Measurements from ENCODE around the gene FAM216B.

The FAM216B gene

GRCh38 chr13:42832341-42833096 is 51.1 kb downstream of the FAM216B start:
- no peak overlapping the region for H2AK5ac ChIP-seq (ENCODE audit: low read length, severe bottlenecking)
- no peak overlapping the region for H3K23ac ChIP-seq (ENCODE audit: low read length in 2 of 2)
- H2BK12ac ChIP-seq (ENCODE audit: low read length in 2 of 2): no peak overlapping the region
- no peak overlapping the region for H3K14ac ChIP-seq (ENCODE audit: low read length in 2 of 2)
- no peak overlapping the region for H3K4ac ChIP-seq (ENCODE audit: low read depth in 1 of 2, low read length in 2 of 2)
- H3K27me3 ChIP-seq (ENCODE audit: control insufficient read depth in 1 of 2, insufficient read depth in 1 of 2, low read length in 2 of 2): no peaks in the 10 kb centered on the region
- H3K9ac ChIP-seq (ENCODE audit: low read length): peak overlapping the region; percentile 60
- H2AFZ ChIP-seq (ENCODE audit: low read depth, low read length): no peak overlapping the region
- peaks cover 2% of the 10 kb centered on the region for H3K4me1 ChIP-seq (ENCODE audit: control insufficient read depth, insufficient read depth, low read depth, low read length)
- no peaks in the 10 kb centered on the region for H3K79me1 ChIP-seq (replicated peaks; ENCODE audit: low read length, poor library complexity, severe bottlenecking)
- H3K18ac ChIP-seq (ENCODE audit: low read depth in 1 of 2, low read length in 2 of 2): no peak overlapping the region
- no peak overlapping the region for H2BK120ac ChIP-seq (ENCODE audit: low read depth, low read length)
- no peak overlapping the region for H2BK5ac ChIP-seq (ENCODE audit: low read depth, low read length, poor library complexity, severe bottlenecking)
- H4K8ac ChIP-seq (ENCODE audit: low read length): no peak overlapping the region
- DNase-seq: peak; percentile 91
- H3K36me3 ChIP-seq (ENCODE audit: control insufficient read depth in 1 of 2, insufficient read depth in 2 of 2, low read depth in 1 of 2, low read length in 2 of 2): no peaks in the 10 kb centered on the region
- no peak overlapping the region for H3K4me2 ChIP-seq (ENCODE audit: low read length, poor library complexity, severe bottlenecking)
- H3K27ac ChIP-seq (ENCODE audit: low read length, poor library complexity, severe bottlenecking): no peak overlapping the region
- H3K9me3 ChIP-seq (ENCODE audit: control insufficient read depth, low read length): peaks cover 4% of the 10 kb centered on the region
- H2BK15ac ChIP-seq (ENCODE audit: low read depth, poor library complexity, severe bottlenecking): no peak overlapping the region
- peak overlapping the region in 1 of 2 experiments; percentile 14 for H3K4me3 ChIP-seq (ENCODE audit: insufficient read depth in 1 of 2, low read depth in 1 of 2, low read length in 2 of 2)
- 42% methylated on average over 8 of the region's 10 CpGs for WGBS
- H4K91ac ChIP-seq (ENCODE audit: low read length): no peak overlapping the region

GRCh38 chr13:42834946-42835345 is 53.6 kb downstream of the FAM216B start:
- H3K4me2 ChIP-seq (ENCODE audit: low read length, poor library complexity, severe bottlenecking): no peak overlapping the region
- H4K8ac ChIP-seq (ENCODE audit: low read length): no peak overlapping the region
- no peak overlapping the region for H3K14ac ChIP-seq (ENCODE audit: low read length in 2 of 2)
- H2AFZ ChIP-seq (ENCODE audit: low read depth, low read length): no peak overlapping the region
- DNase-seq: no peak
- no peak overlapping the region for H3K9ac ChIP-seq (ENCODE audit: low read length)
- no peaks in the 10 kb centered on the region for H3K36me3 ChIP-seq (ENCODE audit: control insufficient read depth in 1 of 2, insufficient read depth in 2 of 2, low read depth in 1 of 2, low read length in 2 of 2)
- peaks cover 2% of the 10 kb centered on the region for H3K4me1 ChIP-seq (ENCODE audit: control insufficient read depth, insufficient read depth, low read depth, low read length)
- H3K4me3 ChIP-seq (ENCODE audit: insufficient read depth in 1 of 2, low read depth in 1 of 2, low read length in 2 of 2): no peak overlapping the region
- peak overlapping the region in 1 of 2 experiments; percentile 25 for H2BK12ac ChIP-seq (ENCODE audit: low read length in 2 of 2)
- no peak overlapping the region for H2BK15ac ChIP-seq (ENCODE audit: low read depth, poor library complexity, severe bottlenecking)
- no peak overlapping the region for H3K27ac ChIP-seq (ENCODE audit: low read length, poor library complexity, severe bottlenecking)
- H2BK120ac ChIP-seq (ENCODE audit: low read depth, low read length): no peak overlapping the region
- H3K23ac ChIP-seq (ENCODE audit: low read length in 2 of 2): no peak overlapping the region
- no peak overlapping the region for H2BK5ac ChIP-seq (ENCODE audit: low read depth, low read length, poor library complexity, severe bottlenecking)
- H4K91ac ChIP-seq (ENCODE audit: low read length): no peak overlapping the region
- no peak overlapping the region for H3K18ac ChIP-seq (ENCODE audit: low read depth in 1 of 2, low read length in 2 of 2)
- H3K4ac ChIP-seq (ENCODE audit: low read depth in 1 of 2, low read length in 2 of 2): no peak overlapping the region
- H2AK5ac ChIP-seq (ENCODE audit: low read length, severe bottlenecking): no peak overlapping the region
- H3K27me3 ChIP-seq (ENCODE audit: control insufficient read depth in 1 of 2, insufficient read depth in 1 of 2, low read length in 2 of 2): no peaks in the 10 kb centered on the region
- no peaks in the 10 kb centered on the region for H3K79me1 ChIP-seq (replicated peaks; ENCODE audit: low read length, poor library complexity, severe bottlenecking)
- WGBS: 76% methylated on average over 3 of the region's 3 CpGs
- H3K9me3 ChIP-seq (ENCODE audit: control insufficient read depth, low read length): no peaks in the 10 kb centered on the region

- Histone ChIP-seq H3K18ac (ENCODE audit: low read depth in 1 of 2, low read length in 2 of 2) (no peak overlapping the region), H3K27ac (ENCODE audit: low read length, poor library complexity, severe bottlenecking) (no peak overlapping the region), H3K4ac (ENCODE audit: low read depth in 1 of 2, low read length in 2 of 2) (no peak overlapping the region), H3K23ac (ENCODE audit: low read length in 2 of 2) (no peak overlapping the region), H3K36me3 (ENCODE audit: control insufficient read depth in 1 of 2, insufficient read depth in 2 of 2, low read depth in 1 of 2, low read length in 2 of 2) (no peaks in the 10 kb centered on the region), H2AK5ac (ENCODE audit: low read length, severe bottlenecking) (no peak overlapping the region), H3K4me1 (ENCODE audit: control insufficient read depth, insufficient read depth, low read depth, low read length) (peaks cover 2% of the 10 kb centered on the region), H3K4me3 (ENCODE audit: insufficient read depth in 1 of 2, low read depth in 1 of 2, low read length in 2 of 2) (peak overlapping the region in 1 of 2 experiments; percentile 54), H3K4me2 (ENCODE audit: low read length, poor library complexity, severe bottlenecking) (no peak overlapping the region), H3K79me1 (replicated peaks; ENCODE audit: low read length, poor library complexity, severe bottlenecking) (no peaks in the 10 kb centered on the region), H2BK5ac (ENCODE audit: low read depth, low read length, poor library complexity, severe bottlenecking) (no peak overlapping the region), H3K27me3 (ENCODE audit: control insufficient read depth in 1 of 2, insufficient read depth in 1 of 2, low read length in 2 of 2) (no peaks in the 10 kb centered on the region), H4K91ac (ENCODE audit: low read length) (no peak overlapping the region), H3K9me3 (ENCODE audit: control insufficient read depth, low read length) (no peaks in the 10 kb centered on the region), H4K8ac (ENCODE audit: low read length) (no peak overlapping the region), H2AFZ (ENCODE audit: low read depth, low read length) (no peak overlapping the region), H3K14ac (ENCODE audit: low read length in 2 of 2) (no peak overlapping the region), H2BK12ac (ENCODE audit: low read length in 2 of 2) (no peak overlapping the region), H3K9ac (ENCODE audit: low read length) (peak overlapping the region; percentile 88), H2BK15ac (ENCODE audit: low read depth, poor library complexity, severe bottlenecking) (no peak overlapping the region), H2BK120ac (ENCODE audit: low read depth, low read length) (no peak overlapping the region)
- WGBS: 52% methylated on average over 9 of the region's 10 CpGs
- DNase-seq: peak; percentile 84
Observed at GRCh38 chr13:42836930-42837690, 55.7 kb downstream of the FAM216B start.

Measured in mesenchymal stem cell (in vitro differentiated cells and primary cell).